ENCODE data around the gene PLAA.
"Not testable (repeated sequence)": the region's sequence is repeated elsewhere in the genome, so short reads cannot be mapped to it uniquely, and the experiment has no call there.

Gene PLAA

DNA sequence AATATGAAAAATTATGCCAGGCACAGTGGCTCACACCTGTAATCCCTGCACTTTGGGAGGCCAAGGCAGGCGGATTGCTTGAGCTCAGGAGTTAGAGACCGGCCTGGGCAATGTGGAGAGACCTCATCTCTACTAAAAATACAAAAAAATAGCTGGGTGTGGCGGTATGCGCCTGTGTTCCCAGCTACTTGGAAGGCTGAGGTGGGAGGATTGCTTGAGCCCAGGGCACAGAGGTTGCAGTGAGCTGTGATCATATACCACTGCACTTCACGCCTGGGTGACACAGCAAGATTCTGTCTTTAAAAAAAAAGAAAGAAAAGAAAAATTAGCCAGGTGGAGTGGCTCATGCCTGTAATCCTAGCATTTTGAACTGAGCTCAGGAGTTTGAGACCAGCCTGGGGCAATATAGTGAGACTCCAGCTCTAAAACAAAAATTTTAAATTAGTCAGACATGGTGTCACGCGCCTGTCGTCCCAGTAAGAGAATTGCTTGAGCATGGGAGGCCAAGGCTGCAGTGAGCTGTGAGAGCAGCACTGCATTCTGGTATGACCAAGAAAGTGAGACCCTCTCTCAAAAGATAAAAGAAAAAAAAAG lies 18.0 kb downstream of the PLAA start:
- DNase-seq = no peak

DNA sequence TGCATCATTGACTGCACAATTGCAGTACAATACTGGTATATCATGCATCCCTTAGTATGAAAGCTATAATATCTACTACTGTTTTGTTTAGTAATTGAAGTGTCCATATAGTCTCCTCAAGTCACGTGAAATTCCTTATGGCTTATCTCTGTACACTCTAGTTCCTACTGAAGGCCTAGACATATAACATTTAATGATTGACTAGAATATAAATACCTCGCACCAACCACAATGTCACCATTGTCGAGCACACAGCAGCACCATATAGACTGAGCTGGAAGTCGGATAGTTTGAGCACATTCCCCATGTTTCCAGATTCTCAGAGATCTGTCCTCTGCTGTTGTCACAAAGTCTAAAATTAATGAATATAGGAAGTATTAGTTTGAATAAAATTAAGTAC lies 21.4 kb downstream of the PLAA start:
- no peak for DNase-seq

DNA sequence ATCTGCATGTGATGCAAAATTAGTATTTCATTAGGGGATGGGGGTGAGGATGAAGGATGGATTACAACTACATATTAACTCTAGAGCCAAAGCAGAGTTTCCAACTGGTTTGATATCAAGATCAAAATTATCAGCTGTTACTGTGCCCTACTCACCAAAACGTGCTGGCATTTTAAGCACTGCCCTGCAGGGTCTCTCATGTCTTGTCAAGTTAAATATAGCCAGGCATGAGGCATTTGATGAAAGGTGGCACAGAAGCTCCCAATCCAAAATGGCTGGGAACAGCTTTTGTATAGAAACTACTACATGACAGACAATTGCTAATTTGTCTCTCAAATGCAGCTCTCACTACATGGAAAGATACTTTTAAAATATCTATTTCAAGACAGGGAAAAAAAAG lies 27.3 kb downstream of the PLAA start:
- DNase-seq = no peak

DNA sequence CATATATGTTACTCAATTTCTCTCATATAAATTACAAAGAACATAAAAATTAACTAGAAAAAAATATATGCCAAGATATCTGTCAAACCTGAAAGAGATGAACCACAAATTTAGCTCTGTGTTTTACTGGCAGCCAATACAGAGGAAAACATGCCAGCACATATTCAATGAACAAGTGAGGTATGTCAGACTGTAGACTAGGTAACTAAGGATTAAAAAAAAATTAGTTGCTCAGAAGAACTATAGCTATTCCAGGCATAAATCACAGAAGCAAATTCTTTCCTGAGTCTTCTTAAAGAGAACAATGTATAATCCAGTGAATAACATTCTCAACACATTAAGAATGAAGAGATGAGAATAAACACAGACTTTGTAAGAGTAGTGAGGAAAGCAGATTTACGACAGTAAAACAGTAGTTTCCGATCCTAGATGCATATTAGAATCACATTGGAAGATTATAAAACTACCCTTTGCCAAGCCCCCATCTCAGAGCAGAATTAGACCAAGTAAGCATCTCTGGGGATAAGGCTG lies 33.8 kb downstream of the PLAA start:
- no peak for DNase-seq

DNA sequence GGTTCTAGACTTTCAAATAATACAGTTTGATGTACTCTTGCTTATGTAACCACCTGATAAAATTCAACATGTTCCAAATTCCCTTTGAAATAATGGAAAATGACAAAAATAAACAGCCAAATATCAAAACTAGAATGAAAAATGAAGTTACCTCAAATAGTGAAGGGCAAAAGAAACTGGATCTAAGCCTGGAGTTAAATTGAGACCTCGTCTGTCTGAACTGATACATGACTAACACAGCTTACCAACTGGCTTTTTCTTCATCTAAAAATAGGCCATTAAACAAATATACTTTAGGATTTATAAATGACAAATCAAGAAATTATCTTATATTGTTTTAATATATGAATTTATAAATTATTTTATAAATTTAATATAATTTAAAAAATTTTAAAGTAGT lies 42.4 kb downstream of the PLAA start:
- no peak for DNase-seq

DNA sequence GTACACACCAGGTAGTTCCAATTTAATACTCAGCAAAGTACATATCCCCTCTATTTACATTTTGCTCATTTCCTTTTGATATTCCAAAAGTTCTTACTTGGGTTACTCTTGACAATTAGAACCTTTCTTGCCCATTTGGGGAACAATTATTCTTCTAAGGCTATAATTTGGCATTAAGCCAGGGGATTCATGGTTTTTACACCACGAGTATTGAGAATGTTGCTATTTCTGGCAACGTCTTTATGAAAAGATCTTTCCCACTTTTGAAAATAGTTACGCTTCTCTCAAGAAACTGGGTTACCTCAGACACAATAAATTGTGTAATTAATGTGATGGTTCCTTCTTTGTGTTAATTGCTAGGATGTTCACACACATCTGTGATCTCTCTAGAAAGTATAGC lies 43.0 kb downstream of the PLAA start:
- no peak for DNase-seq

DNA sequence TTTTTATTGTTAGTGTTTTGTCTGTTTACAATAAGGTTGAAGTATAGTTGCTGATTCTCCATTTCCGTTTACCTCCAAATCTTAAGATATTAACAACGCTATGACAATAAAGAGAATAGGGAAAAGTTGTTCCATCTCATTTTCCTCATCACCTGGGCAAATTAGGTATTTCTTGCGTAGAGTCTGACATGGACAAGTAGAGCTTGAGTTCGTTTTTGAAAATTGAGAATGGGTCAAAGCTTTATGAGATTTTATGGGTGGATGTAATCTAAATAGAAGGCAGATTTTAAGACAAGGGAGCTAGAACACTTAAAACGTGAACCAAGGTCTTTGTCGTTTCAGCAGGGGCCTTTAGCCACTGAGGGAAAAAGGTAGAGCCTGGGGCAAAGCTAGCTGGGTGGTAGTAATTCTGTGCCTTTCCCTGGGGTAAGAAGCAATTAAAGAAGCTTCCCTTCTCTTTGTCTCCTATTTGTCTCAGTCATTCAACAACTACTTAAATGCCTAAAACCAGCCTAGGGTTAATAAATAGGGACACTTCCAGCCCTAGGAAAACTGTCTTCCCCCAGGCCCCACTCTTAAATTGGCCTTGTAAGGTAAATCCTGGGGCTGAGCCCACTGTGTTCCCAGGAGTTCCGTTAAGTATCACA lies 53.9 kb downstream of the PLAA start:
- no peak for DNase-seq

DNA sequence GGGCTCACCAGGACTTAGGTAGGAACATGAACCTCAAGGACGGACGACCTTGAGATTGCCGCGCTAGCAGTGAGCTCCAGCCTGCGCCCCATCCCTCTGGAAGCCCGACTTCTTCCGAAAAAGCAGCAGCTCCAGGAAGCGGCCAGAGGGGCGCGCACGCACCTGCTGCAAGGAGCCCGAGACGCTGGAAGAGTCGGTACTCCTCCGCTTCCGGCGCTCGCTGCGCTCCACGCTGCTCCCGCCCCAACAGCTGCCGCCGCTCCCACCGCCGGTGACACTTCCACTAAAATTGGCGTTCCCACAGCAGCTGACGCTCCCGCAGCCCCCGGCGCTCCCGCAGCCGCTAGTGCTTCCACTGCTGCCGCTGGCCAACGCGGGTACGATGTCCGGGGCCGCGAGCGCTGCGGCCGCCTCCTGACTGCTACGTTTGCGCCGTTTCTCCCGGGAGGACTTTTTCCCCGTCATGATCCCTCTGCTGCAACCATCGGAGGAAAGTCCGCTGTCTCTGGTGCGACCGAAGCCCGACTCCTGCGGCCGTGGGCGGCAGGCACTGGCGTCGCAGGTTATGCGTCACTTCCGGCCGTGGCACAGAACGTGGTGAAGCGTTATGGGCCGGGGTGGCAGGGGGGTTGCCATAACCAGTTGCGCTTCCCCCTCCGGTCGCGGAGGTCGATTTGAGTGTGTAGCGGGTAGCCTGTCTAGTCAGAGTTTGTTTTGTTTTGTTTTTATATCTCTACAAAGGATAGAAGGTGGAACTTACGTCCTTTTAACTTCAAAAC lies 54.6 kb downstream of the PLAA start, which contains the start of gene CAAP1:
Gene CAAP1 (minus strand): TSS at position 552 of the 779 bp plus-strand sequence. CDS start 87 bp downstream, at position 465.
- peak; percentile 93 for DNase-seq

DNA sequence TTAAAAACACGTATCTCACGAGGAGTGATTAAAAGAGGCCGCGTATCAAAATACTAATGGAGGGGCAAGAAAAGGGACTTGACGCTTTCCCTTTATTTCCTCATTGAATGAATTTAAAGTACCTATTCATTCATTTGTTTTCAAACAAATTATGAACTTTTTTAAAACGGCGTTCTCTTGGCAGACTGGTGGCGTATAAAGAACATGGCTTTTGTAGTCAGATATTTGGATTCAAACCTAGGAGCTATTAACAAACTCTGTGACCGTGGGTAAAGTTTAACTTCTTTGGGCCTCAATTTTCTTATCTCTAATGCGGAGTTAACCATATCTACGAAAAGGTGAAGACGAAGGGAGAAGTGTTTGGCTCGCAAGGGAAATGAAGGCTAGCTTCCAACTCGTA lies 55.3 kb downstream of the PLAA start:
- DNase-seq = peak; percentile 10

DNA sequence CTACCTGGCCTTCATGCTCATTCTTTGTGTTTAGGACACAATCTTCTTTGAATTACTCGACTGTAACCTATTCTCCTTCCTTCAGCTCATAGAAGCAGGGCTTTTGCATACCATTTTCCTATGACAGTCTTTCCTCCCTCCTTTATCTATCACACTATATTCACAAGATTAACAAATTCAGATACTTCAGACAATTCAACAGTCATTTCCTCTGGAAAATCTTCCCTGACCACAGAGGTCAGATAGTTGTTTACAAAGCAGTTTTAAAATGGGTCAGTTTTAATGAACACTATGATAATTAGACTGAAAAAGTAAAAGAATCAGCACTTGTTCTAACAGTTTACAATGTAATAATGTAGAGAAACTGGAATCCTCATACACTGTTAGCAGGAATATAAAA lies 58.8 kb downstream of the PLAA start:
- peak; percentile 16 for DNase-seq

DNA sequence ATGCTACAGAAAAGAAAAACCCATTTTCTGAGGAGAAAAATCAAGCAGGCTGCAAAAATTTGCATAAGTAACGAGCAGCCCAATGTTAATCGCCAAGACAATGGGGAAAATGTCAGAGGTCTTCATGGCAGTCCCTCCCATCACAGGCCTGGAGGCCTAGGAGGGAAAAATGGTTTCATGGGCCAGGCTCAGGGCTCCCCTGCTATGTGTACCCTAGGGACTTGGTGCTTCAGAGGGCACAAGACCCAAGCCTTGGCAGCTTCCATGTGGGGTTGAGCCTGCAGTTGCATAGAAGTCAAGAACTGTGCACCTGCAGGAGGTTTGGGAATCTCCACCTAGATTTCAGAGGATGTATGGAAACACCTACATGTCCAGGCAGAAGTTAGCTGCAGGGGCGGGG lies 64.9 kb downstream of the PLAA start:
- DNase-seq = no peak

DNA sequence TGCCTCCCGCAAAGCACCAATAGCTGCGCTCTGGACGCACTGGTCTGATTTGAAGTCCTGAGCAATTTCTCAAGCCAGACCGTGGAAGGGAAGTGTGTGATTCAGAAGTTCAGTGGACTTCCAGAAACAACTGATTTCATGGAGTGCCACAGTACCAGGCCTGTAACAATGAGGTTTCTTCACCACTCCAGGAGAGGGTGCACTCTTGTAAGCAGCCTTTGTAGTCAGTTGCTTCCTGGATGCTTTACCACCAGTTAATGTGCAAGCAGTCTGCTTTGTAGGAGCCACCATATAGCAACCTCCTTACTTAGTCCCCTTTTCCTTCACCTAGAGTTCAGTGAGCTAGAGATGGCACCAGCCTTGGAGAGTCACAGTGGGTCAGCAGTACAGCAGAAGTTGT lies 66.8 kb downstream of the PLAA start:
- no peak for DNase-seq

DNA sequence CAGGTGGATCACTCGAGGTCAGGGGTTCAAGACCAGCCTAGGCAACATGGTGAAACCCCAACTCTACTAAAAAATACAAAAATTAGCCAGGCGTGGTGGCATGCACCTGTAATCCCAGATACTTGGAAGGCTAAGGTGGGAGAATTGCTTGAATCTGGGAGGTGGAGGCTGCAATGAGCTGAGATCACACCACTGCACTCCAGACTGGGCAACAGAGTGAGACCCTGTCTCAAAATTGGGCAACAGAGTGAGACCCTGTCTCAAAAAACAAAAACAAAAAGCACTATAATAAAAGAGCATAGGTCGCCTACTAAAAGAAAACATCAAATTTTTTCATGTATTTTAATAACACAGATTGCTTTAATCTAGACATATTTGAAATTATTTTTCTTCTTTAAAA lies 71.9 kb downstream of the PLAA start:
- DNase-seq = not testable (repeated sequence)

DNA sequence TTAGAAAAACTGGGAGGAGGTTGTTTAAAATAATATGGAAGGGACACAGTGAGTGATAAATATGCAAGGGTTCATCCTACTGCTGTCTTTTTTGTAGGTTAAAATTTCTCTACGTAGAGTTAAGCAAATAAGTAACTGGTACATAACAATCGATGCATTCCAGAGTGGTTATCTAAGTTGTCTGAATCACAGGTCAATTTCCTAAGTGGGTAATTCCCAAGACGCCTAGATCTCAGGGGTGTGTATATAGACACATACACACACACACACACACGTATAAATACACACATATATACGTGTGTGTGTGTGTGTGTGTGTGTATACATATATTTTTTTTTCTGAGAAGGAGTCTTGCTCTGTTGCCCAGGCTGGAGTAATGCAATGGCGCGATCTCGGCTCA lies 76.8 kb downstream of the PLAA start:
- peak; percentile 38 for DNase-seq

DNA sequence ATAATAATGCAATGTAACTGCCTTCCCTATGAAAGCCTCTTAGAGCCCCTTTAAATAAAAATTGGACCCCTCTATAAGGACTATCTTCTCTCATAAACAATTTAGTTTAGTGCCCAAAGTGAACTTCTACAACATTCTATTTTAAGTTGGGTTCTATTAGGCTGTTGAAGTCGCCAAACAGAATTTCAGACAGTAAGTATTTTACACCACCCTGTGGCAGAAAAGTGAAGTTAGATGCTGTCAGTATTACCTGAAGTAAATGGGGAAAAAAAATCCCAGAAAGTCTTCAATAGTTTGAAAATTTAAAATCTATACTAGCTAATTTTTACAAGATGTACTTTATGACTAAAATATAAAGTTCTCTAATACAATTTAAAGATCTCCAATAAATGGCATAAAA lies 84.0 kb downstream of the PLAA start:
- DNase-seq = no peak

DNA sequence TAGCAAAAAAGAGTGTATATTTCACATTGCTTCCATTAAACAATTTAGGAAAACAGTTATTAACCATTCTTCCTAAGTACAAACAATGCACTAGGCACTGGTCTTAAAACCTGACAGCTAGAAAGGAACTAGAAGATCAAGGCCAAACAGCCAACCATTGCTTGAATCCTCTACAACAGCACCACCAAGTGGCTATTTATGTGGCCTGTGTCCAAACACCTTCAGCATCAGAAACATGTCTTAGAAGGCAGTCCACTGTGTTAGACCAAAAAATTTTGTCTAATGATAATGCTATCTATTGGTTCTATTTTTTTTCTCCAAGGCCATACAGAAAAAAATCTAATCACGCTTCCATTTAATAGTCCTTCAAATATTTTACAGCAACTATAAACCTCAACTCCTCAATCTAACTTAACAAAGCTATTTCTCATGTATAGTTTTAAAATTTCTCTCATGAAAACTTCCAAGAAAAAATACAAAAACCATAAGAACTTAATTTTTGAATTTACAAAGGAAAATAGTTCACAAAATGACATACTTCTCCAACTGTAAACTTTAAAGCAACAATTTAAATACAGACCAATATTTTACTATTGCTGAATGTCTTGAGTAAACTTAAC lies 90.5 kb downstream of the PLAA start:
- DNase-seq = peak; percentile 60
